K562 (cell line): ENCODE results near the gene MYO1B. TPM values are rescaled to one million over a fixed set of nuclear protein-coding genes. Genes with fewer than 3 reads are reported as not detected.

Experiments used
- COPS2 ChIP-seq: fragments of 450-650 bp; conservative IDR thresholded peaks from 2 replicates; pipeline ENCODE4 v1.6.1; 2016; ENCODE audit warnings: mild to moderate bottlenecking, moderate library complexity
- CREM ChIP-seq: IDR thresholded peaks from 2 replicates; pipeline ENCODE4 v1.6.1; 2014; ENCODE audit warnings: antibody characterized with exemption, low read depth
- NFYB ChIP-seq: IDR thresholded peaks from 2 replicates; pipeline ENCODE4 v1.6.1; 2011; ENCODE audit warnings: mild to moderate bottlenecking, moderate library complexity; ENCODE audit not compliant: insufficient read length; ENCODE audit errors: extremely low read depth
- ZKSCAN1 ChIP-seq: fragments of 150-350 bp; IDR thresholded peaks from 2 replicates; pipeline ENCODE4 v1.6.1; 2016; ENCODE audit warnings: low read depth, low read length
- polyA plus RNA-seq, 8 experiments: library from polyadenylated mRNA; depleted of rRNA in 4 of 8; stranded (reverse) in 5 of 8; unstranded in 3 of 8; fragments of >200 nt; fragmentation: Nextera tagmentation in 2 of 8; fragmentation: Illumina TruSeq in 1 of 8; extraction: Ambion mirVana in 2 of 8; extraction: Trizol in 1 of 8; gene quantifications; 2 replicates each; pipeline versions ENCODE4 v1.2.1 to v1.2.3, GENCODE V29; 2011 to 2014; ENCODE audit warnings: inconsistent platforms in 1 of 8, missing spikeins in 1 of 8
- total RNA-seq, 7 experiments: library from RNA; depleted of rRNA in 6 of 7; stranded (reverse); fragments of >200 nt in 6 of 7; fragmentation: Illumina TruSeq in 2 of 7; extraction: Trizol in 2 of 7; gene quantifications; 2 replicates each; pipeline versions ENCODE4 v1.2.1 to v1.2.3, GENCODE V29; 2011 to 2021; ENCODE audit warnings: low replicate concordance in 1 of 7
- TF ChIP-seq, protein P1 (sequence below): fragments of 450-650 bp; IDR thresholded peaks from 2 replicates; pipeline ENCODE4 v1.6.1; 2016; ENCODE audit warnings: low read depth

MYO1B gene
- total and polyA plus RNA-seq, 9 of the 15 experiments (the other 6 are each of a cell fraction or from before 2014, with no cell fraction given) = 0.04 to 0.33 (median 0.20) TPM; not detected in 5

DNA sequence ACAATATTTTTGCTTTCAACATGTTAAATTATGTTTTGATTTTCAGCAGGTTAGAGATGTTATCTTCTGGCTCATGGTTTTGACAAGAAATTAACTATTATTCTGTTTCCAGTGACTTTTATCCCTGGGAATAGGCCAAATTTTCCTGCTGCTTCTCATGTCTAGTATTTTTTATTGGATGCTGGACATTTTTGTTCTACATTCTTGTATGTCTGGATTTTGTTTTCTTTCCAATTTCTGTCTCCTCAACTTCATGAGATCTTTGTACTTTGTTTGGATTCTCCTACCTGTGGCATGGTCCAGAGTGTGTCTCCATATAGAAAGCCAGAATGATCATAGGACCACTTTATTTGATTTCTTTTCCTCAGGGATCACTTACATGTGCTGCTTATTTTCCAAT, 33.1 kb upstream of the MYO1B start (continued):
- TF ChIP-seq CREM = no peak
- TF ChIP-seq NFYB = no peak
- TF ChIP-seq, protein P1, sequence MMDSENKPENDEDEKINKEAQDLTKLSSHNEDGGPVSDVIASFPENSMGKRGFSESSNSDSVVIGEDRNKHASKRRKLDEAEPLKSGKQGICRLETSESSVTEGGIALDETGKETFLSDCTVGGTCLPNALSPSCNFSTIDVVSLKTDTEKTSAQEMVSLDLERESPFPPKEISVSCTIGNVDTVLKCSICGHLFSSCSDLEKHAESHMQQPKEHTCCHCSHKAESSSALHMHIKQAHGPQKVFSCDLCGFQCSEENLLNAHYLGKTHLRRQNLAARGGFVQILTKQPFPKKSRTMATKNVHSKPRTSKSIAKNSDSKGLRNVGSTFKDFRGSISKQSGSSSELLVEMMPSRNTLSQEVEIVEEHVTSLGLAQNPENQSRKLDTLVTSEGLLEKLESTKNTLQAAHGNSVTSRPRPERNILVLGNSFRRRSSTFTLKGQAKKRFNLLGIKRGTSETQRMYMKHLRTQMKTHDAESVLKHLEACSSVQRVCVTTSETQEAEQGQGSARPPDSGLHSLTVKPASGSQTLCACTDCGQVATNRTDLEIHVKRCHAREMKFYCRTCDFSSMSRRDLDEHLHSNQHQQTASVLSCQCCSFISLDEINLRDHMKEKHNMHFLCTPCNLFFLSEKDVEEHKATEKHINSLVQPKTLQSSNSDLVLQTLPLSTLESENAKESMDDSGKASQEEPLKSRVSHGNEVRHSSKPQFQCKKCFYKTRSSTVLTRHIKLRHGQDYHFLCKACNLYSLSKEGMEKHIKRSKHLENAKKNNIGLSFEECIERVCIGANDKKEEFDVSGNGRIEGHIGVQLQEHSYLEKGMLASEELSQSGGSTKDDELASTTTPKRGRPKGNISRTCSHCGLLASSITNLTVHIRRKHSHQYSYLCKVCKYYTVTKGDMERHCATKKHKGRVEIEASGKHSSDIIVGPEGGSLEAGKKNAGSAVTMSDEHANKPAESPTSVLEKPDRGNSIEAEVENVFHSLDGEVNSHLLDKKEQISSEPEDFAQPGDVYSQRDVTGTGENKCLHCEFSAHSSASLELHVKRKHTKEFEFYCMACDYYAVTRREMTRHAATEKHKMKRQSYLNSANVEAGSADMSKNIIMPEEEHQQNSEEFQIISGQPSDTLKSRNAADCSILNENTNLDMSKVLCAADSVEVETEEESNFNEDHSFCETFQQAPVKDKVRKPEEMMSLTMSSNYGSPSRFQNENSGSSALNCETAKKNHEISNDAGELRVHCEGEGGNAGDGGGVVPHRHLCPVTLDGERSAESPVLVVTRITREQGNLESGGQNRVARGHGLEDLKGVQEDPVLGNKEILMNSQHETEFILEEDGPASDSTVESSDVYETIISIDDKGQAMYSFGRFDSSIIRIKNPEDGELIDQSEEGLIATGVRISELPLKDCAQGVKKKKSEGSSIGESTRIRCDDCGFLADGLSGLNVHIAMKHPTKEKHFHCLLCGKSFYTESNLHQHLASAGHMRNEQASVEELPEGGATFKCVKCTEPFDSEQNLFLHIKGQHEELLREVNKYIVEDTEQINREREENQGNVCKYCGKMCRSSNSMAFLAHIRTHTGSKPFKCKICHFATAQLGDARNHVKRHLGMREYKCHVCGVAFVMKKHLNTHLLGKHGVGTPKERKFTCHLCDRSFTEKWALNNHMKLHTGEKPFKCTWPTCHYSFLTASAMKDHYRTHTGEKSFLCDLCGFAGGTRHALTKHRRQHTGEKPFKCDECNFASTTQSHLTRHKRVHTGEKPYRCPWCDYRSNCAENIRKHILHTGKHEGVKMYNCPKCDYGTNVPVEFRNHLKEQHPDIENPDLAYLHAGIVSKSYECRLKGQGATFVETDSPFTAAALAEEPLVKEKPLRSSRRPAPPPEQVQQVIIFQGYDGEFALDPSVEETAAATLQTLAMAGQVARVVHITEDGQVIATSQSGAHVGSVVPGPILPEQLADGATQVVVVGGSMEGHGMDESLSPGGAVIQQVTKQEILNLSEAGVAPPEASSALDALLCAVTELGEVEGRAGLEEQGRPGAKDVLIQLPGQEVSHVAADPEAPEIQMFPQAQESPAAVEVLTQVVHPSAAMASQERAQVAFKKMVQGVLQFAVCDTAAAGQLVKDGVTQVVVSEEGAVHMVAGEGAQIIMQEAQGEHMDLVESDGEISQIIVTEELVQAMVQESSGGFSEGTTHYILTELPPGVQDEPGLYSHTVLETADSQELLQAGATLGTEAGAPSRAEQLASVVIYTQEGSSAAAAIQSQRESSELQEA = no peak
- no peak for TF ChIP-seq COPS2
- TF ChIP-seq ZKSCAN1 = no peak
